HepG2 (cell line): ENCODE results near the gene AMIGO3. TPM values are rescaled to one million over a fixed set of nuclear protein-coding genes. Genes with fewer than 3 reads are reported as not detected.

Source experiments
- BORCS8-MEF2B ChIP-seq: sonication (generic); formaldehyde crosslinking; IDR thresholded peaks from 2 replicates; pipeline ENCODE4 v1.8.0; 2022; ENCODE audit warnings: mild to moderate bottlenecking, missing genetic modification reagents
- ETV5 ChIP-seq: IDR thresholded peaks from 2 replicates; pipeline ENCODE4 v1.6.1; 2018; ENCODE audit warnings: missing biosample characterization, missing genetic modification reagents, inconsistent platforms, borderline replicate concordance
- FOXK1 ChIP-seq: sonication (generic); formaldehyde crosslinking; IDR thresholded peaks from 2 replicates; pipeline ENCODE4 v1.4.0; 2020; ENCODE audit warnings: low read depth, missing genetic modification reagents, borderline replicate concordance
- HES4 ChIP-seq: sonication (generic); formaldehyde crosslinking; IDR thresholded peaks from 2 replicates; pipeline ENCODE4 v1.9.0; 2021; ENCODE audit warnings: mild to moderate bottlenecking, missing genetic modification reagents, borderline replicate concordance
- HMGA1 ChIP-seq: sonication (generic); formaldehyde crosslinking; conservative IDR thresholded peaks from 2 replicates; pipeline ENCODE4 v1.4.0; 2020; ENCODE audit warnings: missing genetic modification reagents
- HNRNPL ChIP-seq: fragments of 200-400 bp; formaldehyde crosslinking; IDR thresholded peaks from 2 replicates; pipeline ENCODE4 v1.6.1; 2017; ENCODE audit warnings: mild to moderate bottlenecking, low read depth, low read length
- JUNB ChIP-seq: sonication (generic); formaldehyde crosslinking; IDR thresholded peaks from 2 replicates; pipeline ENCODE4 v1.8.0; 2022; ENCODE audit warnings: missing genetic modification reagents, mild to moderate bottlenecking, borderline replicate concordance
- KDM5B ChIP-seq: sonication (generic); formaldehyde crosslinking; IDR thresholded peaks from 2 replicates; pipeline ENCODE4 v1.4.0; 2020; ENCODE audit warnings: missing genetic modification reagents, mild to moderate bottlenecking, borderline replicate concordance
- MED8 ChIP-seq: sonication (generic); formaldehyde crosslinking; IDR thresholded peaks from 2 replicates; pipeline ENCODE4 v1.8.1; 2023; ENCODE audit warnings: mild to moderate bottlenecking, missing genetic modification reagents; ENCODE audit not compliant: insufficient replicate concordance
- MYC ChIP-seq: sonication (generic); formaldehyde crosslinking; IDR thresholded peaks from 2 replicates; pipeline ENCODE4 v1.9.0; 2021; ENCODE audit warnings: missing genetic modification reagents, borderline replicate concordance
- NFYB ChIP-seq: sonication (generic); formaldehyde crosslinking; IDR thresholded peaks from 2 replicates; pipeline ENCODE4 v1.4.0; 2020; ENCODE audit warnings: missing genetic modification reagents
- TARDBP ChIP-seq: sonication (generic); formaldehyde crosslinking; IDR thresholded peaks from 2 replicates; pipeline ENCODE4 v1.8.0; 2022; ENCODE audit warnings: mild to moderate bottlenecking, missing genetic modification reagents
- XRCC5 ChIP-seq: fragments of 200-400 bp; formaldehyde crosslinking; optimal IDR thresholded peaks from 2 replicates; pipeline ENCODE3; 2017; ENCODE audit warnings: mild to moderate bottlenecking, low read length
- ZFP82 ChIP-seq: sonication (generic); formaldehyde crosslinking; IDR thresholded peaks from 2 replicates; pipeline ENCODE4 v1.5.1; 2020; ENCODE audit warnings: mild to moderate bottlenecking, missing genetic modification reagents, borderline replicate concordance
- ZMAT3 ChIP-seq: sonication (generic); formaldehyde crosslinking; conservative IDR thresholded peaks from 2 replicates; pipeline ENCODE4 v1.7.0; 2021; ENCODE audit warnings: missing genetic modification reagents
- ZNF101 ChIP-seq: sonication (generic); formaldehyde crosslinking; IDR thresholded peaks from 2 replicates; pipeline ENCODE4 v1.4.0; 2020; ENCODE audit warnings: mild to moderate bottlenecking, low read depth, missing genetic modification reagents, borderline replicate concordance
- ZNF180 ChIP-seq: sonication (generic); formaldehyde crosslinking; IDR thresholded peaks from 2 replicates; pipeline ENCODE4 v1.4.0; 2020; ENCODE audit warnings: low read depth, missing genetic modification reagents, borderline replicate concordance
- ZNF235 ChIP-seq: sonication (generic); formaldehyde crosslinking; IDR thresholded peaks from 2 replicates; pipeline ENCODE4 v1.8.1; 2023; ENCODE audit warnings: mild to moderate bottlenecking, missing genetic modification reagents, borderline replicate concordance
- ZNF317 ChIP-seq: sonication (generic); formaldehyde crosslinking; IDR thresholded peaks from 2 replicates; pipeline ENCODE4 v1.5.0; 2020; ENCODE audit warnings: mild to moderate bottlenecking, missing genetic modification reagents
- ZNF713 ChIP-seq: sonication (generic); formaldehyde crosslinking; IDR thresholded peaks from 2 replicates; pipeline ENCODE4 v1.4.0; 2020; ENCODE audit warnings: mild to moderate bottlenecking, missing genetic modification reagents
- ZNF841 ChIP-seq: sonication (generic); formaldehyde crosslinking; IDR thresholded peaks from 2 replicates; pipeline ENCODE4 v1.8.1; 2023; ENCODE audit warnings: missing genetic modification reagents, borderline replicate concordance
- polyA plus RNA-seq, 8 experiments: library from polyadenylated mRNA; depleted of rRNA in 3 of 8; stranded (reverse) in 7 of 8; unstranded in 1 of 8; fragments of >200 nt; fragmentation: Illumina TruSeq in 4 of 8; extraction: Trizol in 4 of 8; gene quantifications; 2 replicates each; pipeline versions ENCODE4 v1.2.1 to v1.2.3, GENCODE V29; 2011 to 2016; ENCODE audit warnings: low read depth in 4 of 8, missing spikeins in 1 of 8, mixed read lengths in 1 of 8; ENCODE audit not compliant: insufficient read depth in 1 of 8
- total RNA-seq, 5 experiments: library from RNA; depleted of rRNA; stranded (reverse); fragments of >200 nt; fragmentation: Illumina TruSeq; extraction: Trizol; gene quantifications; 2 replicates each; pipeline ENCODE4 v1.2.3, GENCODE V29; 2016; ENCODE audit warnings: low read depth in 1 of 5
- TF ChIP-seq, protein P1 (sequence below): sonication (generic); formaldehyde crosslinking; IDR thresholded peaks from 2 replicates; pipeline ENCODE4 v1.8.0; 2023; ENCODE audit warnings: mild to moderate bottlenecking, missing genetic modification reagents
- TF ChIP-seq, protein P2 (sequence below): sonication (generic); formaldehyde crosslinking; IDR thresholded peaks from 2 replicates; pipeline ENCODE4 v1.4.0; 2020; ENCODE audit warnings: missing genetic modification reagents, mild to moderate bottlenecking, borderline replicate concordance
- TF ChIP-seq, protein P3 (sequence below): sonication (generic); formaldehyde crosslinking; conservative IDR thresholded peaks from 2 replicates; pipeline ENCODE4 v1.8.1; 2023; ENCODE audit warnings: missing genetic modification reagents
- TF ChIP-seq, protein P4 (sequence below): sonication (generic); formaldehyde crosslinking; IDR thresholded peaks from 2 replicates; pipeline ENCODE4 v1.4.0; 2020; ENCODE audit warnings: mild to moderate bottlenecking, missing genetic modification reagents
- TF ChIP-seq, protein P5 (sequence below): IDR thresholded peaks from 2 replicates; pipeline ENCODE4 v1.6.1; 2012; ENCODE audit warnings: inconsistent platforms

The AMIGO3 gene
- total and polyA plus RNA-seq, 2 of the 13 experiments (the other 11 are each of a cell fraction or from before 2014, with no cell fraction given), result 0.35 TPM; not detected in 1

DNA sequence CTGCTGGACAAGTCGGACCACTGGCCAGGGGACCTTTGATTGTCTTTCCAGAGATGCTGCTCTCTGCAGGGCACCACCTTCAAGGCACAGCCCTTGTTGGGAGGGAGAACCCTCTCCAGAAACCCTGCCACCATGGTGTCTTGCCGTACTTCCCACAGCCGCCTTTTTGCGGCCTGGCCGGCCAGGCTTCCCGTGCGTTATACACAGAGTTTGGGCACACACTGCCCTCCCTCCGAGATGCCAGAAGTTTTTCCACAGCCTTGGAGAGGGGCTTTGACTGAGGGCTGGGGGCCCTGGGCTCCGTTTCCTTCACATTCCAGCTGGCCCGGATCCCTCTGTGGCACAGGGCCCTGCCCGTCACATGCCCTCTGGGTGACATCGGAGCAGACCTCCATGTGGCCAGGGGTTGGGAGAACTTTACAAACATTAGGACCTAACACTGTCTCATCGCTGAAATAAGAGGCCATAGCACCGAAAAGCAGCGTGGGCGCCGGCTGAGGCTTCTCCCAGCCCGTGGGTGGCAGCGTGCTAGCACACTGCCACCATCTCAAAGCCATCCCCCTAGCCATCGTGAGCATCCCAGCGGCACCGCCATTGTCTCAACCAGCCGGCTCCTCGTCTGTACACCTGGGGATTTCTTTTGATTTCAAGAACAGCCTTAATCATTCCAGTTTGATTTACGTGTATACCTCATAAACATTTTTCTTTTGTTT is 51.6 kb downstream of the AMIGO3 start (continued):
- TF ChIP-seq HES4 (CRISPR knock-in tag) (0 out of 2 replicates have a peak, but pooled peaks have one; percentile 41), XRCC5 (no peak), TARDBP (CRISPR knock-in tag) (no peak), NFYB (CRISPR knock-in tag) (no peak), ZNF841 (CRISPR knock-in tag) (no peak), HNRNPL (0 out of 2 replicates have a peak, but pooled peaks have one; percentile 36), ZNF180 (CRISPR knock-in tag) (no peak), ETV5 (CRISPR knock-in tag) (no peak), ZNF235 (CRISPR knock-in tag) (0 out of 2 replicates have a peak, but pooled peaks have one; percentile 53), ZFP82 (CRISPR knock-in tag) (no peak), ZNF713 (CRISPR knock-in tag) (no peak), MED8 (peak; percentile 13), JUNB (CRISPR knock-in tag) (no peak), HMGA1 (CRISPR knock-in tag) (no peak), MYC (CRISPR knock-in tag) (no peak), BORCS8-MEF2B (no peak), FOXK1 (CRISPR knock-in tag) (no peak), KDM5B (CRISPR knock-in tag) (peak; percentile 62; the same call in 1 of the 2 replicates), ZNF101 (no peak), ZMAT3 (CRISPR knock-in tag) (no peak; the same call in 1 of the 2 replicates), ZNF317 (CRISPR knock-in tag) (peak; percentile 37; the same call in 1 of the 2 replicates)
- TF ChIP-seq, protein P1, sequence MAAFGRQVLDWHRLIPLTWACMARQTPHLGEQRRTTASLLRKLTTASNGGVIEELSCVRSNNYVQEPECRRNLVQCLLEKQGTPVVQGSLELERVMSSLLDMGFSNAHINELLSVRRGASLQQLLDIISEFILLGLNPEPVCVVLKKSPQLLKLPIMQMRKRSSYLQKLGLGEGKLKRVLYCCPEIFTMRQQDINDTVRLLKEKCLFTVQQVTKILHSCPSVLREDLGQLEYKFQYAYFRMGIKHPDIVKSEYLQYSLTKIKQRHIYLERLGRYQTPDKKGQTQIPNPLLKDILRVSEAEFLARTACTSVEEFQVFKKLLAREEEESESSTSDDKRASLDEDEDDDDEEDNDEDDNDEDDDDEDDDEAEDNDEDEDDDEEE (CRISPR knock-in tag), result peak; percentile 76
- TF ChIP-seq, protein P2, sequence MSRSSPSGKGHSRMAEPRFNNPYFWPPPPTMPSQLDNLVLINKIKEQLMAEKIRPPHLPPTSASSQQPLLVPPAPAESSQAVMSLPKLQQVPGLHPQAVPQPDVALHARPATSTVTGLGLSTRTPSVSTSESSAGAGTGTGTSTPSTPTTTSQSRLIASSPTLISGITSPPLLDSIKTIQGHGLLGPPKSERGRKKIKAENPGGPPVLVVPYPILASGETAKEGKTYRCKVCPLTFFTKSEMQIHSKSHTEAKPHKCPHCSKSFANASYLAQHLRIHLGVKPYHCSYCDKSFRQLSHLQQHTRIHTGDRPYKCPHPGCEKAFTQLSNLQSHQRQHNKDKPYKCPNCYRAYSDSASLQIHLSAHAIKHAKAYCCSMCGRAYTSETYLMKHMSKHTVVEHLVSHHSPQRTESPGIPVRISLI (CRISPR knock-in tag), result no peak
- TF ChIP-seq, protein P3, sequence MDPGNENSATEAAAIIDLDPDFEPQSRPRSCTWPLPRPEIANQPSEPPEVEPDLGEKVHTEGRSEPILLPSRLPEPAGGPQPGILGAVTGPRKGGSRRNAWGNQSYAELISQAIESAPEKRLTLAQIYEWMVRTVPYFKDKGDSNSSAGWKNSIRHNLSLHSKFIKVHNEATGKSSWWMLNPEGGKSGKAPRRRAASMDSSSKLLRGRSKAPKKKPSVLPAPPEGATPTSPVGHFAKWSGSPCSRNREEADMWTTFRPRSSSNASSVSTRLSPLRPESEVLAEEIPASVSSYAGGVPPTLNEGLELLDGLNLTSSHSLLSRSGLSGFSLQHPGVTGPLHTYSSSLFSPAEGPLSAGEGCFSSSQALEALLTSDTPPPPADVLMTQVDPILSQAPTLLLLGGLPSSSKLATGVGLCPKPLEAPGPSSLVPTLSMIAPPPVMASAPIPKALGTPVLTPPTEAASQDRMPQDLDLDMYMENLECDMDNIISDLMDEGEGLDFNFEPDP, result 0 out of 2 replicates have a peak, but pooled peaks have one; percentile 69
- TF ChIP-seq, protein P4, sequence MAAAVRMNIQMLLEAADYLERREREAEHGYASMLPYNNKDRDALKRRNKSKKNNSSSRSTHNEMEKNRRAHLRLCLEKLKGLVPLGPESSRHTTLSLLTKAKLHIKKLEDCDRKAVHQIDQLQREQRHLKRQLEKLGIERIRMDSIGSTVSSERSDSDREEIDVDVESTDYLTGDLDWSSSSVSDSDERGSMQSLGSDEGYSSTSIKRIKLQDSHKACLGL (CRISPR knock-in tag), result 0 out of 2 replicates have a peak, but pooled peaks have one; percentile 51
- TF ChIP-seq, protein P5, sequence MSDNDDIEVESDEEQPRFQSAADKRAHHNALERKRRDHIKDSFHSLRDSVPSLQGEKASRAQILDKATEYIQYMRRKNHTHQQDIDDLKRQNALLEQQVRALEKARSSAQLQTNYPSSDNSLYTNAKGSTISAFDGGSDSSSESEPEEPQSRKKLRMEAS, result no peak
